HG03460 (cell line): ENCODE results near the gene MTFR2.

Experiments
- ATAC-seq: cut with Tn5 transposase; IDR thresholded peaks from one replicate; pipeline ENCODE4 v1.9.1; 2021; ENCODE audit not compliant: unreplicated experiment

Gene MTFR2

GRCh38 chr6:136249811-136250685 is at the start of gene MTFR2:
MTFR2 (minus strand) TSS chr6:136250311; CDS start chr6:136249099, 1,212 bp downstream.
- peak; percentile 97 for ATAC-seq

- ATAC-seq, result no peak
These were observed 44.5 kb upstream of the MTFR2 start for GRCh38 chr6:136294621-136295020.

- peak; percentile 32 for ATAC-seq
These were observed 40.4 kb upstream of the MTFR2 start for GRCh38 chr6:136290410-136291010.

GRCh38 chr6:136289579-136290409 is 39.7 kb upstream of the MTFR2 start, which contains the start of gene BCLAF1:
BCLAF1 (minus strand) TSS chr6:136289846; CDS start chr6:136279866, 9,980 bp downstream.
- peak; percentile 90 for ATAC-seq

GRCh38 chr6:136289327-136289578 is 39.1 kb upstream of the MTFR2 start:
- peak; percentile 40 for ATAC-seq

- ATAC-seq, result peak; percentile 29
These were observed 38.6 kb upstream of the MTFR2 start for GRCh38 chr6:136288566-136289326.

GRCh38 chr6:136284909-136285308 is 34.8 kb upstream of the MTFR2 start:
- ATAC-seq, result no peak

GRCh38 chr6:136282906-136283305 is 32.8 kb upstream of the MTFR2 start:
- no peak for ATAC-seq

GRCh38 chr6:136280032-136280609 is 30.0 kb upstream of the MTFR2 start:
- ATAC-seq, result no peak

GRCh38 chr6:136274062-136274461 is 24.0 kb upstream of the MTFR2 start:
- ATAC-seq, result no peak

- no peak for ATAC-seq
These were observed 15.0 kb upstream of the MTFR2 start for GRCh38 chr6:136265101-136265500.

GRCh38 chr6:136262940-136263339 is 12.8 kb upstream of the MTFR2 start:
- no peak for ATAC-seq

GRCh38 chr6:136254851-136255466 is 4.8 kb upstream of the MTFR2 start:
- ATAC-seq, result no peak

- ATAC-seq, result no peak
These were observed 3.6 kb upstream of the MTFR2 start for GRCh38 chr6:136253734-136254133.

GRCh38 chr6:136252441-136252840 is 2.3 kb upstream of the MTFR2 start:
- ATAC-seq, result no peak

- ATAC-seq, result no peak
These were observed 1.3 kb upstream of the MTFR2 start for GRCh38 chr6:136251394-136251793.

GRCh38 chr6:136250686-136251008 is 536 bp upstream of the MTFR2 start:
- peak; percentile 9 for ATAC-seq

- ATAC-seq, result no peak
These were observed 775 bp downstream of the MTFR2 start for GRCh38 chr6:136249336-136249735.

- ATAC-seq, result no peak
These were observed 6.0 kb downstream of the MTFR2 start for GRCh38 chr6:136244061-136244616.
